Stimulated activated CD4-positive, alpha-beta T cell treated with anti-CD3 and anti-CD28 coated beads, Interleukin-15, amount 100 ng/mL, for 1 hour (primary cell): ENCODE data around the gene CFAP61.
"Not testable (repeated sequence)": the region's sequence is repeated elsewhere in the genome, so short reads cannot be mapped to it uniquely, and the experiment has no call there.

Experiments used
- DNase-seq, 2 donors: peaks; one replicate each; pipeline ENCODE4 v3.0.0-alpha.2; 2020; ENCODE audit warnings: low read depth in 1 of 2, low spot score in 1 of 2

CFAP61 gene

DNA sequence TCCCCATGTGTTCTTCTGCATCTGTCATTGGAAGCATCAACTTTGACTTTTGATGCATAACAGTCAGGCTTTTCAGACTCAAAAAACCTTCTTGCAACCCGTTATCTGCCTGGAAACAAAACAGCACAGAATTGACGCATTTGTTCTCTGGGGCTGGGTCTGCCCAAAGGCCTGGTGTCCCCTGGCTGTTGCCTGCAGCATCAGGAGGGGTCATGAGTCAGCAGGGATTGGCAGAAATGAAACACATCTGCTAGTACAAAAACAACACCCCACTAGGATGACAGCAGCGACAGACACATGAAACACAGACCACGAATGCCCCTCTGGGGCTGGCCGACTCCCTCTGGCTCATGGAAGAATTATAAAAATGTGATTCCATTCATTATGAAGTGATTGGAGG lies 158.0 kb downstream of the CFAP61 start:
- DNase-seq: no peak

DNA sequence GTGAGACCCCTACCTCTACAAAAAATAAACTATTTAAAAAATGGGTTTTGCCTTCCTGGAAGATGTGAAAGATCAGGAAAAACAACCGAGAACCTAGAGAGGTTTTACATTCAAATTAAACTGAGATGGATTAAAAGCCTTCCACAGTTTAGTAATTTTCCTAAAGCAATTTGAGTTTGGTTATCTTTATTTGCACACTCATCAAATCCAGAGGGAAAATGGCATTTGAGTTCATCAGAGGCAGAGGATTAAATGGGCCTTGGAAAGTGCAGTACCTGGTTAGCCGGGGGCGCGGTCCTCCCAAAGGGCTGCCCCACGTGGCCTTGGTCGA lies 158.6 kb downstream of the CFAP61 start:
- DNase-seq: no peak

DNA sequence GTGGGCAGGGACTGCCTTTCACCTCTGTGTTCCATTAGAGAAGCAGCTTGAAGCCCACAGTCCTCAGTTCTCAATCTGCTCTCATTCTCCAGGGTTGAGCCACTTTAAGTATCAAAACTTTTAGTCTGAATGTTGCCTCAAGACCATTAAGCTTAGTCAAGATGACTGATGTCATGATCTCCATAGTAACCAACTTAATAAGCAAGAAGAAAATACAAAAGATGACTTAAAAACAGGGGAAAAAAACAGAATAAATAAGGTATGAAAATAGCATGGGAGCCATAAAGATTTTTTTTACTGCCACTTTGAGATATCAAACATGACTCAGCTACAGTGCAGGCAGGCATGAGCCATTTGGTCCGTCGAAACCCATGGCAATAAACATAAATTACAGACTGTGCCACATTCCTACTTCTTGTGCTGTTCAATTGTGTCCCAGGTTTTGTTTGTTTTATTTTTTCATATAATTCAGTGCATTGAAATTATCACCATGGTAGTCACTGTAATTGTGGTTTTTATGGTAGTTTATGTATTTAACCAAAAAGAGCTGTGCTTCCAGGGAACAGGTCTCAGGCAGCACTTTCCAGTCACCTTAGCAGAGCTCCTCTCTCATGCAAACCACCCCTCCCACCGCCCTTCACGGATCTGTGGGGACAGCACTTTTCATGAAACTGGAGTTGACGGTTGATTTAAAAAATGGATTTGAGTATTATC lies 159.1 kb downstream of the CFAP61 start:
- no peak for DNase-seq

DNA sequence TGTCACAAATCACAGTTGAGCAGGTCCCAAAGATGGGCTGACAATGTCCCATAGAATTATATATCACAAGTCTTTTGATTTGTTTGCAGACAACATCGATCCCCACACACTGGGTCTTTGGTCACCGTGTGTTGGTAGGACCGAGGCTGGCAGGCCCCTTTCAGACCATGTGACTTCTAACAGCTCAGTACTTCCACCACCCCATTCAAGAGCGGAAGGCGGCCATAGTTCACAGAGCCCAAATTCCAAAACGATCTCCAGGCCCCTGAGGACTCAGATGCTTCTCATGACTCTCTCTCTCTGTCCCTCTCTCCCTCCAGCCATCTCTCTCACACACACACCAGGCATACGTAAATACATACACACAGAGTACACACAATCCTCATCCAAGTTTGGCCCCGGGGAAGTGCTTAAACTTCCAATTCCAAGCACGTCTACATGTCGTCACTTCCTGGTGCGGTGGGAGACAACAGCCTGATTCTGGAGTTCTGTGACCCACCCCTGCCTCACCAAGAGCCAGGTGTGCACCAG lies 159.7 kb downstream of the CFAP61 start:
- no peak for DNase-seq

DNA sequence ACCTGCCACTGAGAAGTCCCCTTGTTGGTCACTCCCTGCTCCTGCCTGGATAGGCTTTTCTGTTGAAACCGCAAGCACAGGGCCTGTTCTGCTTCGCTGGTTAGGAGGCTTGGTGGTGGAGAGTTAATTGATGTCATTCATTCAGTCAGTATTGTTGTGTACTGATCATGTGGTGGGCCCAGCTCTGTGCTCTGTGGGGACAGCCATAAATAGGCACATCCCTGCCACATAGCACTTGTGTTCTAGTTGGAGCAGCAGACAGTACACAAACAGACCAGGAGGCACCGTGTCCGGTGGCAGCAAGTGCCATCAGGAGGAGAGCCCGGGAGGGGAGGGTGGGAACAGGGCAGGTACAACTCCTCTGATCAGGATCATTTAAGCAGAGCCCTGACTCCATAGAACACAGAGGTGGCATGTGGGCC lies 160.4 kb downstream of the CFAP61 start:
- no peak for DNase-seq

DNA sequence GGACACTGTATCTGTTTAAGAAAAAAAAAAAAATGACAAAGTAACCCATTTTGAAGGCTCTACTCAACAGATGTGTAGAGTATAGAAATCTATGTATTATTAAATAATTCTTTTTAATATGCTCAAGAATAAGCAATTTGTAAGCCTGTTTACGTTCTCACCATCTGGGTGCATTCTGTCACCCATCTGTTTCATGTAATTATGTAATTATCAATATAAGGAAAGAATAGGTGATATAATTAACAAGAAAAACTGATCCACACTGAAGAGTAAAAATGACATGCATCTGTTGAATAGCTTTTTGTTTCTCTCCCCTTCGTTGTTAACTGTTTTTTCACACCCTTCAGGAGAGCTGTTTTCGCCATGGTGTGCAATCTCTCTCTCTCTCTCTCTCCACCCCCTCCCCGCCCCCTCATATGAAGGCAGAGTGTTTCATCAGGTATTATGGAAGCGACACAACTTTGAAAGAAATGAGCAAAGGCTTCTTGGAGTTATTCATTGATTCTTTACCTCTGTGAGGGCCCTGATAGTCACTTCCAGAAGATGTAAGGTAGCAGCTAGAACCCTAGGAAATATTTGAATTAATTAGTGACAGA lies 161.3 kb downstream of the CFAP61 start:
- DNase-seq: no peak

DNA sequence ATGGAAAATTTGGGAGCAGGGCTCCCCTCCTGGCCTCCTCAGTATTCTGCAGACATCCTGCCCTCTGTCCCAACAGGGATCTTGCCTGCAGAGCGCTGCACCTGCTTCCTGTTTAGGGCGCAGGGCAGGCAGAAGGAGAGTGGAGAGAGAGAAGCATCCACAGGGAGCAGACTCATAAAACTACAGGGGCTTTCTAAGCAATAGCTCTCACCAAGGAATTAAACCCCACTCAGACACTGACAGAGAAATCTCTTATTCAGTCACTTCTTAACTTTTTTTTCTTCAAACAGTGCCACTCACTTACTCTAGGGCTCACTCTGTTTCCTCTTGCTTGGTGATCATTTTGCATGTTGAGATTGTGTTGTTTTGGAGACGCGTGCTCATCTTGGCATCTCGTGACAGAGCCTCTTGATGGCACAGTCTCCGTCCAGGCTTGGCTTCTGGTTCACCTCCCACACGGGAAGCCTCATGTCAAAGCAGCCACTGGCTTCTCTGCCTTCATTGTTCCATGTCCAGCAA lies 162.5 kb downstream of the CFAP61 start:
- DNase-seq: no peak

DNA sequence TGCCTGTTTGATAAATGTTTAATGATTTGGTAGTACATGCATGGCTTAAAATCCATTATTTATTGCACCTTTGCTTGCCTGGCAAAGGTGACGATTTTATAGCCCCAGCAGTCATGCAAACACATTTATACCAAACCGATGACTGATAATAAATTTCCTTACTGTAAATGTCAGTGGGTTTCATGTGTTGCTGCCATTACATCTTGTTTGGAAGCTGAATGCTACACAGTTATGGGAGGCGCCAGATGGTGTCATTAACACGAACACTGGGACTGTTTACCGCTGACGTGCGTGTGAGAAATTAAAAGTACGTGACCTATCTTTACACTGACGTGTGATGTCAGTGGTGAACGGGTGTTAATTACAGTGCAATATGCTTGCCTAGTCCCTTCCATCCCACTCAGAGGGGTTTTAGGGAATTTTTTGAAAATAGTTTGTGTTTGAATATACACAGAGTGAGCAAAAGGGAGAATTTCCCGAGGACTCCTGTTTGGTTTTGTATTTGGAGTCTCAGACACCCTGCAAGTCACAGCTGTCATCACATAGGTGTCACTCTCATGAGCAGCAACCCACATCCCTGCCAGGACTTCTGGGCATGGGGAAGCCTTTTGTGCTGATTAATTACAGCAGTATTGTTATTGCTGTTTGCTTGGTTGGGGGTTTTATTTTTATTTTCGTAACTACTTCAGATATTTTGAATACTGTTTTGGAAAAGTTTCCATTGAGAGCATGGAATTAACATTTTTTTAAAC lies 163.8 kb downstream of the CFAP61 start:
- no peak for DNase-seq

DNA sequence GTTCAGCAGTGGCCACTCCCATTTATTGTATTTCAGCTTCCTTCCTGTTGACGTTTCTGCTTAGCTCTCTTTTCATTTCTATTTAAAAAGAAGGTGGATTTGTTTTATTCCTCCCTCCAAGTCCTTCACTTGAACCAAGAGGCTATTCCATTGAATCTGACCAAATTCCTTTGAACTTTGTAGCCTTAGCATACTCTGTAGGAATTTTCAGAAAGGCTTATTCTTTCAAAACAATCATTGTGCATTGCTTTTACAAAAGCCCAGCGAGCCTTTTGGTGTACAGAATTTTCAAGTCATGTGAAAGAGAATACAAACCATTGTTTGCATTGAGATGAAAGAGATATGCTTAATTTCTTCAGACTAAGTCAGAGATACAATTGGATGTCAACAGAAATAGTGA lies 164.6 kb downstream of the CFAP61 start:
- DNase-seq: no peak

DNA sequence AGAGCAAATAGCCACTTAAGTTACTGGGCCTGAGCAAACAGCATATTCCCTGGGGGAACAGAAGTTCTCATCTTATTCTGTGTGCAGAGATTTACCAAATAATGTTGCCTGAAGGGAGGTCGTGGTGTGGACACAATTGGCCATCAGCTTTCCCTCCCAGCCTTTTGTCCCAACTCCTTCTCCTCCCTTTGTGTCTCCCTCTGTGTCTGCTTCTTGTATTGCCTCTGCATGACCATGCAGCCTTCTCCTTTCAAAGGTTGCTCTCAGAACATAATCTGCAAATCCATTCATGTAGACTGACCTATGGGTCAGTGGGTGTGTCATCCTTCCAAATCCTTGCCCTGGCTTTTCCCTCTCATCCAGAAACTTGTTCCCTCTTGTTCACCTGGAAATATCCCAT lies 165.3 kb downstream of the CFAP61 start:
- no peak for DNase-seq

DNA sequence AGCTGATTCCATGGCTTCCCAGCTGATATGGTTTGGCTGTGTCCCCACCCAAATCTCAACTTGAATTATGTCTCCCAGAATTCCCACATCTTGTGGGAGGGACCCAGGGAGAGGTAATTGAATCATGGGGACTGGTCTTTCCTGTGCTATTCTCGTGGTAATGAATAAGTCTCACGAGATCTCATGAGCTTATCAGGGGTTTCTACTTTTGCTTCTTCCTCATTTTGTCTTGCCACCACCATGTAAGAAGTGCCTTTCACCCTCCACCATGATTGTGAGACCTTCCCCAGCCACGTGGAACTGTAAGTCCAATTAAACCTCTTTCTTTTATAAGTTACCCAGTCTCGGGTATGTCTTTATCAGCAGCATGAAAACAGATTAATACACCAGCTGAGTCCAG lies 165.8 kb downstream of the CFAP61 start:
- DNase-seq: not testable (repeated sequence)

DNA sequence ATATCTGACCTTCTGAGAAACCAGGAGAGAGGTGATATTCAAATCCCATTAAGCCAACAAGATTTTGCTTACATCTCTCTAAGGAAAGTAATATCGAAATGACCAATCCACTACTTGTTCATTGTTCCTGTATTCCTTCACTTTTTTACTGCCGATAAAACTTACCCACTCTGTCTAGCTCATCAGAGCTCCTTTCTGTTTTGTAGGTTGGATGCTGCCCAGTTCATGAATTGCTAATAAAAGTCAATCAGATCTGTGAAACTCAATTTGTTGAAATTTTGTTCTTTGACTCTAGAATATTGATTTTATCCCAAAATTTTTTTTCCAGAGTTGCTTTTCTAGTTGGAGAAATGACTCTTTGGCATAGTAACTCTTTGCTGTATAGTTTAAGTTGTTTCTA lies 166.7 kb downstream of the CFAP61 start:
- DNase-seq: no peak

DNA sequence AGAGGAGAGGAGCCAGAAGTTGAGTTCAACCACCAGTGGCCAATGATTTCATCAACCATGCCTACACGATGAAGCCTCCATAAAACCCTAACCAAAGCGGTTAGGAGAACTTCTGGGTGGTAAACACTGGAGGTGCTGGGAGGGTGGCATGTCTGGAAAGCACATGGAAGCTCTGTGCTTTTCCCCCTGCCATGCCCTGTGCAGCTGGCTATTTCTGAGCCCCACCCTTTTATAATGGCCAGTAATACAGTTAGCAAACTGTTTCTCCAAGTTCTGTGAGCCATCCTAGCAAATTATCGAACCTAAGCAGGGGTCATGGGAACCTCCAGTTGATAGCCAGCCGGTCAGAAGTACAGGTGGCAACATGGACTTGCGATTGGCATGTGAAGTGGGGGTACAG lies 167.8 kb downstream of the CFAP61 start:
- DNase-seq: no peak

DNA sequence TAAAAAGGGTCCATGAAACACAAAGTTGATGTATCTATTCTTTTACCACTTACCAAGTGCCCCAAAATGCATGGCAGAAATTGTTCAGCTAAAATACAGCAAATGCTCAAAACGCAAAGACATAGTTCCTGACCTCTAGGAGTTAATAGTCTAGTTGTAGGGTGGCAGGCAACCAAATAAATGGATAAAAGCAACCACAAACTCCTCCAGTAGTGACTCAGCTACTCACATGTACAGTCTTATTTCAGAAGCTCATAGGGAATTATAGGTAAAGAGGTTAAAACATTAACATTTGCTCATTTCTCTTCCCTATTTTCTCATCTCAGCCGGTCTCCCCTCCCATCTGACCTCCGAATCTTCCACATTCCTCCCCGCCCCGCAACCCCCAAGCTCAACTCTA lies 171.6 kb downstream of the CFAP61 start:
- no peak for DNase-seq

DNA sequence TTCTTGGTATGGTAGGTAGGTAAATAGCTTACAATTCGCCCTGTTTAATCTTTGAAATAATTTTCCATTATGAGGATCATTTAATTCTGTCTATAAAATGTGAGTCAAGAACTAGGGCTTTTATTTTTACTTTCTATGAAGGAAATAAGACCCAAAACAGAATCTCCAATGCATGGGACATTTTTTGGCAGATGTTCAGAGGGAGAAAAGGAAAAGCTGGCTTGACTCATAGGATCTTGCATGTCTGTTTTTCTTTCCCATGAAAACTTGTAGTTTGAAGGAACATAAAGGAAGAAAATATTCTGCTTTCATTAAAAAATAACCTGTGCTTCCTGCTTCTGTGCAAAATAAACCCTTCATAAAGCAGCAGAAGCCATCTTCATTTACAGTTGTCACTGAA lies 172.5 kb downstream of the CFAP61 start:
- no peak for DNase-seq

DNA sequence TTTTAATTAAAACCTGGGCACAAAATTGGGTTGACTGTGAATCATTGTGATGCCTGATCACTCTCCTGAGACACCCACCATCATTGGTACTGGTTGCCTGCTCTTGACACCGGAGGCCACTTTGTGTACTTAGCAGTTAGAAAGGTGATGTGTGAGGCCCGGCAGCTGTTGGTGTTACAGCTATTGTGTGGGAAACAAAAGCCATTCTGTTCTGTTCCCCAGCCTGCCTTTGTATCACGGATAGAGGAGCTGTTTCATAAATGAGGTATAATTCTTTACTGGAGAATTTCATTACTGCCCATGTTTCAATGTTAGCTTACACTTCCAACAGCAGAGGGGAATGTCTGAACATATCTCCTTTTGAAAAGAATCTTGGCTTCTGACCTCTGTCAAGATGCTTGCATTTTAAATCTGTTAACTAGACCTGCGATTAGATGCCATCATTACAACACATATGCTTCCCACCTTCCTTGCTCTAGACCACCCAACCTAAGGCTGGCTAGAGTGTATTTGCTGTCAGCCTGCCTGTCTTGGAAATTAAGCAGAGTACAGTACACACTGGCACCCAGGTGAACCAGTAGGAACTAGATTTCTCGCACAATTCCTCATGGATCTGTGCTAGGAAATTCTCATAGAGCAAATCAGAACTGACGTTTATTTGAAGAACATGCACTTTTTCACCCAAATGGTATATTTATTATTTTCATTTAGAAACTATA lies 173.2 kb downstream of the CFAP61 start:
- DNase-seq: no peak

DNA sequence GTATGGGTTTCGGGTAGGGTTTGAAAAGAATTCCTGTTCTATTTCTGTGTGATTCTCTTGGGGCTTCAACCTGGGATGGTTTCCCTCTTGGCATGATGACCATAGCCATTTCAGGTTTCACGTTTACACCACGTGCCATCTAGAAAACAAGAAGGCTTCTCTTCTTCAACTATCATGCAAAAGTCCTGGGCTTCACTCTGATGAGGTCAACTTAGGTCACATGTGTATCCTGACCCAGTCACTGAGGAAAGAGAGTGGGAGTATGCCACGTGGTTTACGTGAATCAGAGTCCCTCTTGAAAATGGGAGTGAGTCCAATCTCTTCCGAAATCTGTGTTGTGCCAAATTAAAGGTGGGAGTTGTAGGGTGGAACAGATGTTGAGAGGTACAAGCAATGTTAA lies 174.2 kb downstream of the CFAP61 start:
- no peak for DNase-seq

DNA sequence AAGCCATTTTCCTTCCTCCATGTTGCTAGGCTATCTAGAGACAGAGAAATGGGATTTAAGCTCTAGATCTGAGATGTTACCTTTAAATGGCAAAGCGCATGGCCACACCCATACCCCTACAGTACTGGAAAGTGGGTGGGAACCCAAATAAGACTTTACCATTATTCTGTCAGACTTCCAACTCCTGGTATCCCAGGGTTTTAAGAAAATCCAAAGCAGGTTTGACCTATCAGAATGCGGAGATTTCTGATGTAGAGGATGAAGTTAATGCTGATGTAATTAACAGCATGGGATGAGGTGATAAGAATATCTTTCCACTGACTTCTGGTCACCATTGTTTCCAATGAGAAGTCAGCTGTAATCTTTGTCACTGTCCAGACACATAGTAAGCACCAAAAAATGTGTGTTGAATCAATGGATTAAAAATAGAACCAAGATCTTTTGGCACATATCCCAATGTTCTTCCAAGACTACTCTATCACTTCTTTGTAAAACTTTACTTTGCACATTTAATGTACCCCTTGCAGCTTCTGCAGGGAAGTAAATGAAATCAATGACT lies 174.8 kb downstream of the CFAP61 start:
- no peak for DNase-seq

DNA sequence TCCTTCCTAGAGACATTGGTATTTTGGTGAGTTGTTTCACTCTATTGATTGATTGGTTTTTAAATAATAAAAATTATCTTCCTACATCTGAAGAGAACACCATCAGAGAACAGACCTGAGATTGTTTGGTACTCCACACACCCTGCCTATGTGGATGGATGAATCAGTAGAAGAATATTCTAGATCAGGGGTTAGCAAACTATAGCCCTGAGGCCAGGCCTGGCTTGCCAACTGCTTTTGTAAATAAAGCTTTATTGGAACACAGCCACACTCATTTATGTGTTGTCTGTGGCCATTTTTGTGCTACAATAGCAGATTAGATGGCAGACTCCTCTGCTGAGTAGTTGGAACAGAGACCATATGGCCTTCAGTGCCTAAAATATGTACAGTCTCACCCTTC lies 176.0 kb downstream of the CFAP61 start:
- DNase-seq: no peak

DNA sequence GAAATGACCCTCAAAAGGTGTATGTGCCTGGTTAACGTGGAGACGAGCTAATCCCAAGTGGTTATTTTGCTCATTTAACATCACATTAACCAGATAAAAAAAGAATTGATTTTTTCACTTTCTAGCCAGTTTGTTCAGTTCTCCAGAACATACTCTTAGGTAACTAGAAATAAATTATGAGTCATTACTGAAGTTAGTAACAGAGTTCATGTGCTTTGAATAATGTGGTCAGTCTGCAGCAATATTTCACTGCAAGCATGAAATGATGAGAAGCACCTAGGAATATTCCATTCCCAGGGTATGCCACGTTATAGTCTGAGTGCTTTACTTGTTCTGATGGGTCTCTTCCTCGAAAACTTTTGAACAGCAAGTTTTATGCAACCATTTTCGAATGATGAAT lies 177.3 kb downstream of the CFAP61 start:
- DNase-seq: no peak

DNA sequence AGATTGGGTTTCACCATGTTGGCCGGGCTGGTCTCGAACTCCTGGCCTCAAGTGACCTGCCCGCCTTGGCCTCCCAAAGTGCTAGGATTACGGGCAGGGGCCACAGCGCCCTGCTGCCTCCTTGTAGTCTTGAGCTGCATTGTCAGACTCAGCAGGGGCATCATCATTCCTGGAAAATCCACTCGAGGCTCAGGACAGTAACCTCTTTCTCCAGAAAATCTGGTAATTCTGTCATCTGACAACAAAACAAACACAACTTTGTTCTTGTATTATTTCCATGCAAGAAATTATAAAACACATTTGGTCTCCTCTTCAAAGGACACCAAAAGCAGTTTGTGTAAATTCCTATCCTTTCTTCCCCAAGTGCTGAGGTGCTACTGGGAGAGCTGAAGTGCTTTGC lies 178.4 kb downstream of the CFAP61 start:
- DNase-seq: no peak
